ENCODE data around the gene SLC49A4. TPM values are rescaled to one million over a fixed set of nuclear protein-coding genes. Genes with fewer than 3 reads are reported as not detected.

The SLC49A4 gene
- total RNA-seq, 2 donors from 2014 or later = 13.7 to 21.3 TPM

- H3K27ac ChIP-seq = no peak overlapping the region
- TF ChIP-seq, protein P1, sequence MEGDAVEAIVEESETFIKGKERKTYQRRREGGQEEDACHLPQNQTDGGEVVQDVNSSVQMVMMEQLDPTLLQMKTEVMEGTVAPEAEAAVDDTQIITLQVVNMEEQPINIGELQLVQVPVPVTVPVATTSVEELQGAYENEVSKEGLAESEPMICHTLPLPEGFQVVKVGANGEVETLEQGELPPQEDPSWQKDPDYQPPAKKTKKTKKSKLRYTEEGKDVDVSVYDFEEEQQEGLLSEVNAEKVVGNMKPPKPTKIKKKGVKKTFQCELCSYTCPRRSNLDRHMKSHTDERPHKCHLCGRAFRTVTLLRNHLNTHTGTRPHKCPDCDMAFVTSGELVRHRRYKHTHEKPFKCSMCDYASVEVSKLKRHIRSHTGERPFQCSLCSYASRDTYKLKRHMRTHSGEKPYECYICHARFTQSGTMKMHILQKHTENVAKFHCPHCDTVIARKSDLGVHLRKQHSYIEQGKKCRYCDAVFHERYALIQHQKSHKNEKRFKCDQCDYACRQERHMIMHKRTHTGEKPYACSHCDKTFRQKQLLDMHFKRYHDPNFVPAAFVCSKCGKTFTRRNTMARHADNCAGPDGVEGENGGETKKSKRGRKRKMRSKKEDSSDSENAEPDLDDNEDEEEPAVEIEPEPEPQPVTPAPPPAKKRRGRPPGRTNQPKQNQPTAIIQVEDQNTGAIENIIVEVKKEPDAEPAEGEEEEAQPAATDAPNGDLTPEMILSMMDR (IDR thresholded peaks at IDR 0.05) = no peak
- no peak for DNase-seq
- H3K36me3 ChIP-seq = no peaks in the 10 kb centered on the region
- intact Hi-C loops (cut with DNase I) = no loop called here
- H3K9me3 ChIP-seq = no peaks in the 10 kb centered on the region
- no peak overlapping the region for H3K4me3 ChIP-seq
- peaks cover 14% of the 10 kb centered on the region for H3K27me3 ChIP-seq
- H3K9ac ChIP-seq (ENCODE audit: low read depth in 2 of 2, low read length in 2 of 2) = no peak overlapping the region
- no peaks in the 10 kb centered on the region for H3K4me1 ChIP-seq
These were observed 121.2 kb downstream of the SLC49A4 start for GRCh38 chr3:122916084-122916483.

DNA sequence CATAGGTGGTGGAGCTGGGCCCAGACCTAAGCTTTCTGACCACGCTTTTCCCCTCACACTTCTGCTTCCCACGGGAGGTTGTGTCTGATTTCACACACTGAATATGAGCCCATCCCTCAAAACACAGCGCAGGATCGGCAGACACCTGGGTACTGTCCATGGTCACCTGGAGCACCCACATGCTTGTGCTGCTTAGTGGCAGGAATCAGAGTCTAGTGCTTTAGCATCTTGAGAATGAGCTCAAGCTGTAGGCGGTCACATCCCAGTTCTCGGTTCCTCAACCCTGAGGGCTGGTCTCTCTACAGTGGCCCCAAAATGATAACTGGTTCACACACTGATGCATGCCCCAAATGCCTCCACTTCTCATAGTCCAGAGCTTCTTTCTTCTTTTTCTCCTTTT lies 121.7 kb downstream of the SLC49A4 start:
- TF ChIP-seq, protein P1 (IDR thresholded peaks at IDR 0.05) = no peak
- H3K4me1 ChIP-seq = no peaks in the 10 kb centered on the region
- H3K36me3 ChIP-seq = no peaks in the 10 kb centered on the region
- H3K4me3 ChIP-seq = no peak overlapping the region
- intact Hi-C loops (cut with DNase I) = no loop called here
- no peak overlapping the region for H3K9ac ChIP-seq (ENCODE audit: low read depth in 2 of 2, low read length in 2 of 2)
- peaks cover 18% of the 10 kb centered on the region for H3K27me3 ChIP-seq
- H3K9me3 ChIP-seq = no peaks in the 10 kb centered on the region
- DNase-seq = no peak
- no peak overlapping the region for H3K27ac ChIP-seq

- H3K36me3 ChIP-seq = no peaks in the 10 kb centered on the region
- intact Hi-C loops (cut with DNase I) = no loop called here
- H3K9me3 ChIP-seq = no peaks in the 10 kb centered on the region
- TF ChIP-seq, protein P1 (IDR thresholded peaks at IDR 0.05) = no peak
- H3K9ac ChIP-seq (ENCODE audit: low read depth in 2 of 2, low read length in 2 of 2) = no peak overlapping the region
- no peak for DNase-seq
- no peaks in the 10 kb centered on the region for H3K4me1 ChIP-seq
- H3K4me3 ChIP-seq = no peak overlapping the region
- no peak overlapping the region for H3K27ac ChIP-seq
- peaks cover 23% of the 10 kb centered on the region for H3K27me3 ChIP-seq
These were observed 122.5 kb downstream of the SLC49A4 start for GRCh38 chr3:122917412-122917811.

- Histone ChIP-seq H3K4me1 (no peaks in the 10 kb centered on the region), H3K9ac (ENCODE audit: low read depth in 2 of 2, low read length in 2 of 2) (no peak overlapping the region), H3K27me3 (peaks cover 23% of the 10 kb centered on the region), H3K4me3 (no peak overlapping the region), H3K36me3 (no peaks in the 10 kb centered on the region), H3K9me3 (no peaks in the 10 kb centered on the region), H3K27ac (no peak overlapping the region)
- no peak for DNase-seq
- intact Hi-C loops (cut with DNase I) = no loop called here
- TF ChIP-seq, protein P1 (IDR thresholded peaks at IDR 0.05) = no peak
These were observed 123.9 kb downstream of the SLC49A4 start for GRCh38 chr3:122918576-122919290.

DNA sequence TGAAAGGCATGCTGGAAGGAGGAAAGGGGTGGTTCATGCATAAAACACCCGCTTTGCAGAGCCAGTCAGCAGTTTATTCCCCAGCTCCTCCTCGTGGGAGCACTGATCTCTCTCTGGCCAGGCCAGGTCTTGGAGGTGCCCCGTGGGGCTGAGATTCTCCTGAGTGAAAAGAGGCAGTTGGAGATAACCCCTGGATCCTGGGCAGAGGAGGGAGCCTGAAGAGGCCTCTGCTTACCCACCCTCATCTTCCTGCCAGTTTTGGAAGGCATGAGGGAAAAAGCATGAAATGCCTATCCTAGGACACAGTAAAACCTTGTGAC lies 124.4 kb downstream of the SLC49A4 start:
- H3K27me3 ChIP-seq = peaks cover 23% of the 10 kb centered on the region
- no peak overlapping the region for H3K4me3 ChIP-seq
- H3K9ac ChIP-seq (ENCODE audit: low read depth in 2 of 2, low read length in 2 of 2) = no peak overlapping the region
- H3K4me1 ChIP-seq = no peaks in the 10 kb centered on the region
- no peaks in the 10 kb centered on the region for H3K9me3 ChIP-seq
- intact Hi-C loops (cut with DNase I) = no loop called here
- H3K27ac ChIP-seq = no peak overlapping the region
- TF ChIP-seq, protein P1 (IDR thresholded peaks at IDR 0.05) = no peak
- DNase-seq = no peak
- no peaks in the 10 kb centered on the region for H3K36me3 ChIP-seq
